Stimulated activated CD8-positive, alpha-beta memory T cell treated with anti-CD3 and anti-CD28 coated beads, Interleukin-7, amount 100 ng/mL, for 1 hour (primary cell): ENCODE measurements around the gene CAPZB.
"Not testable (repeated sequence)": the region's sequence is repeated elsewhere in the genome, so short reads cannot be mapped to it uniquely, and the experiment has no call there.

Experiments used
- DNase-seq, 2 donors: peaks; one replicate each; pipeline ENCODE4 v3.0.0-alpha.2; 2020; ENCODE audit warnings: low read depth in 2 of 2

The CAPZB gene

GRCh38 chr1:19485362-19486187 lies at the start of gene CAPZB:
TSS of gene CAPZB (minus strand) at chr1:19485539. CDS start at chr1:19485438, 101 bp downstream.
- DNase-seq: peak; percentile 86 to 91

GRCh38 chr1:19534281-19534680 lies 48.9 kb upstream of the CAPZB start:
- no peak for DNase-seq

- DNase-seq: no peak
These were observed 48.3 kb upstream of the CAPZB start for GRCh38 chr1:19533626-19534025.

GRCh38 chr1:19532519-19532918 lies 47.2 kb upstream of the CAPZB start:
- DNase-seq: no peak

GRCh38 chr1:19529664-19530063 lies 44.3 kb upstream of the CAPZB start:
- no peak for DNase-seq

- DNase-seq: no peak
These were observed 43.1 kb upstream of the CAPZB start for GRCh38 chr1:19528438-19528837.

- no peak for DNase-seq
These were observed 40.5 kb upstream of the CAPZB start for GRCh38 chr1:19525607-19526545.

- no peak for DNase-seq
These were observed 39.5 kb upstream of the CAPZB start for GRCh38 chr1:19524791-19525190.

GRCh38 chr1:19522570-19522969 lies 37.2 kb upstream of the CAPZB start:
- not testable (repeated sequence) for DNase-seq

- DNase-seq: no peak
These were observed 36.1 kb upstream of the CAPZB start for GRCh38 chr1:19521411-19521810.

- no peak for DNase-seq
These were observed 31.7 kb upstream of the CAPZB start for GRCh38 chr1:19517017-19517416.

GRCh38 chr1:19515201-19515600 lies 29.9 kb upstream of the CAPZB start:
- no peak for DNase-seq

- DNase-seq: no peak
These were observed 29.1 kb upstream of the CAPZB start for GRCh38 chr1:19514391-19514831.

GRCh38 chr1:19512545-19512944 lies 27.2 kb upstream of the CAPZB start:
- DNase-seq: no peak

- DNase-seq: no peak
These were observed 25.8 kb upstream of the CAPZB start for GRCh38 chr1:19511116-19511515.

GRCh38 chr1:19509647-19510046 lies 24.3 kb upstream of the CAPZB start:
- not testable (repeated sequence) for DNase-seq

- DNase-seq: no peak
These were observed 22.2 kb upstream of the CAPZB start for GRCh38 chr1:19507516-19507915.

- DNase-seq: no peak
These were observed 20.5 kb upstream of the CAPZB start for GRCh38 chr1:19505693-19506457.

- no peak for DNase-seq
These were observed 19.7 kb upstream of the CAPZB start for GRCh38 chr1:19504796-19505692.

GRCh38 chr1:19502284-19502683 lies 16.9 kb upstream of the CAPZB start:
- not testable (repeated sequence) for DNase-seq

- DNase-seq: not testable (repeated sequence)
These were observed 14.5 kb upstream of the CAPZB start for GRCh38 chr1:19499887-19500286.
